ENCODE data around the gene PCK2. TPM values are rescaled to one million over a fixed set of nuclear protein-coding genes. Genes with fewer than 3 reads are reported as not detected.
A peak's percentile ranks its signal among the peaks of the same experiment; 100 is the strongest.

The PCK2 gene
- total and polyA plus RNA-seq, 2 of the 13 experiments (the other 11 are each of a cell fraction or from before 2014, with no cell fraction given): 129 to 272 TPM

GRCh38 chr14:24138396-24139271 lies 44.5 kb downstream of the PCK2 start (continued):
- TF ChIP-seq PPARG (CRISPR knock-in tag; conservative IDR thresholded peaks at IDR 0.05) (0 out of 2 replicates have a peak, but pooled peaks have one; percentile 3), RORA (CRISPR knock-in tag; IDR thresholded peaks at IDR 0.05) (no peak), CENPT (CRISPR knock-in tag; IDR thresholded peaks at IDR 0.05; ENCODE audit: low read depth) (0 out of 2 replicates have a peak, but pooled peaks have one; percentile 18), TBX2 (CRISPR knock-in tag; IDR thresholded peaks at IDR 0.05; ENCODE audit: borderline replicate concordance) (0 out of 2 replicates have a peak, but pooled peaks have one; percentile 17), PHF5A (CRISPR knock-in tag; IDR thresholded peaks at IDR 0.05; ENCODE audit: low read depth, unreplicated experiment) (peak; percentile 30), ZNF691 (CRISPR knock-in tag; IDR thresholded peaks at IDR 0.05; ENCODE audit: borderline replicate concordance, low read depth) (peak; percentile 18; the same call in 1 of the 2 replicates), ATF7-NPFF (CRISPR knock-in tag; IDR thresholded peaks at IDR 0.05; ENCODE audit: low read depth) (peak; percentile 43; the same call in 1 of the 2 replicates), ZSCAN25 (CRISPR knock-in tag; IDR thresholded peaks at IDR 0.05) (peak; percentile 82), TEF (CRISPR knock-in tag; IDR thresholded peaks at IDR 0.05) (no peak), ZBTB26 (CRISPR knock-in tag; IDR thresholded peaks at IDR 0.05; ENCODE audit: borderline replicate concordance) (peak; percentile 50; the same call in 1 of the 2 replicates), PBX2 (CRISPR knock-in tag; IDR thresholded peaks at IDR 0.05) (0 out of 2 replicates have a peak, but pooled peaks have one; percentile 20), ZBTB38 (CRISPR knock-in tag; IDR thresholded peaks at IDR 0.05) (peak; percentile 45; the same call in 1 of the 2 replicates), ZFP90 (CRISPR knock-in tag; IDR thresholded peaks at IDR 0.05; ENCODE audit: borderline replicate concordance) (0 out of 2 replicates have a peak, but pooled peaks have one; percentile 20), RARA (CRISPR knock-in tag; IDR thresholded peaks at IDR 0.05) (peak; percentile 35; the same call in 1 of the 2 replicates), ESRRA (CRISPR knock-in tag; IDR thresholded peaks at IDR 0.05; ENCODE audit: low read depth) (peak; percentile 42; the same call in 1 of the 2 replicates), GPN1 (CRISPR knock-in tag; IDR thresholded peaks at IDR 0.05; ENCODE audit: borderline replicate concordance) (peak; percentile 61; the same call in 1 of the 2 replicates), MTA1 (CRISPR knock-in tag; IDR thresholded peaks at IDR 0.05; ENCODE audit: borderline replicate concordance) (peak; percentile 49; the same call in 1 of the 2 replicates), HOMEZ (CRISPR knock-in tag; IDR thresholded peaks at IDR 0.05; ENCODE audit: low read depth) (no peak; the same call in 1 of the 2 replicates), ZNF234 (CRISPR knock-in tag; conservative IDR thresholded peaks at IDR 0.05) (no peak), ZGPAT (CRISPR knock-in tag; IDR thresholded peaks at IDR 0.05) (peak; percentile 57; the same call in 1 of the 2 replicates), AKAP8 (CRISPR knock-in tag; IDR thresholded peaks at IDR 0.05) (0 out of 2 replicates have a peak, but pooled peaks have one; percentile 13)
